HG03097 (cell line): ENCODE data around the gene APOBEC4.

Source experiments
- ATAC-seq: cut with Tn5 transposase; IDR thresholded peaks from one replicate; pipeline ENCODE4 v1.9.1; 2021; ENCODE audit not compliant: unreplicated experiment, low FRiP score

The APOBEC4 gene

DNA sequence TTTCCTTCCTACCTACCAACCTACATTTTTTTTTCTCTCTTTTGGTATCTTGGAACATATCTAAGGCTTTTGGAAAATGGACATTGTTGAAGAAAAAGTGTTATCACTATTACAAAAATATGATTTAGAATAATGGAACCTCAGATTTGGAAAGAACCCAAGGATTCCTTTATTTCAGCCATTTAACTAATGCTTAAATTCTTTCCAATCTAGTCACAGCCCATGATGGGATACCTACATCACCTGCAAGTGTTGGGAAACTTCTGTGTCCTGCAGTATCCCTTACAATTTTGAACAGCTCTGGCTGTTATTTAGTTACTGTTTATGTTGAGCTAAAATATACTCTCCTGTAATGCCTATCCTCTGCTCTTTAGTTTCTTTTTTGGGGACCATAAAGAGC, 22.3 kb upstream of the APOBEC4 start:
- no peak for ATAC-seq

DNA sequence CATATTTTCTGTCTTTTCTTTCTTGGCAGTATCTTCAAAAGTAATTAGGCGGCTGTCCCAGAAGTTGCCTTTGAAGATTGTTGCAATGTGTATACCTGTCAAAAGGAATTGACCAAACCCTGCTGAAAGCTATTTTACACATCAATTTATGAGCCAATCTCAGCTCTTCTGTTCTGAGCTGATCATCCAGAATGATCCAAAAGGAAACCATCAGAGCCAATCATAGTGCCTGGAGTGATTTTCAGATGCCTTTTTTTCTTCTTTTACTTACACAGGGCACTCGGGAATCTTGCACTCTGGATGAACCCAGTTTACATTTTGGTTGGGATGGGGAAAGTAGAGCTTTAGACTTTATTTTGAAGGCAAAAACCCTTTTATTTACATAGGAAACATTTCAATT, 21.8 kb upstream of the APOBEC4 start:
- ATAC-seq: no peak

DNA sequence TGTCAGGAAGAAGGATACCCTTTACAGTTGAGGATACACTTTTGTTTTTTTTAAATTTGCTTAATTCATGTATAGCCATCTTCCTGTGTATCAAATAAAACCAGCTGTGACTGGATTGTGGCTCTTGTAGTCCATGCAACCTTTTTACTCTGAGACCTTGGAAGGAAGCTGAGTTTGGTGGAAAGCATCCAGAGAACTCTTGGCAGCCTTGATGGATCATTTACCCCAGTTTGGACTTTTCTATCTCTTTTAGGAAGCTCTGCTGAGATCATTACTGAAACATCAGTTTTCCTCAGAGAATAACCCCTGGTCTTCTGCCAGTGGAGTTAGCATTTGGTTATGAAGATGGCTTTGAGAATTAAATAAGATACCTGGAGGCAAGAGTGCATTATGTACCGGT, 21.2 kb upstream of the APOBEC4 start:
- no peak for ATAC-seq

DNA sequence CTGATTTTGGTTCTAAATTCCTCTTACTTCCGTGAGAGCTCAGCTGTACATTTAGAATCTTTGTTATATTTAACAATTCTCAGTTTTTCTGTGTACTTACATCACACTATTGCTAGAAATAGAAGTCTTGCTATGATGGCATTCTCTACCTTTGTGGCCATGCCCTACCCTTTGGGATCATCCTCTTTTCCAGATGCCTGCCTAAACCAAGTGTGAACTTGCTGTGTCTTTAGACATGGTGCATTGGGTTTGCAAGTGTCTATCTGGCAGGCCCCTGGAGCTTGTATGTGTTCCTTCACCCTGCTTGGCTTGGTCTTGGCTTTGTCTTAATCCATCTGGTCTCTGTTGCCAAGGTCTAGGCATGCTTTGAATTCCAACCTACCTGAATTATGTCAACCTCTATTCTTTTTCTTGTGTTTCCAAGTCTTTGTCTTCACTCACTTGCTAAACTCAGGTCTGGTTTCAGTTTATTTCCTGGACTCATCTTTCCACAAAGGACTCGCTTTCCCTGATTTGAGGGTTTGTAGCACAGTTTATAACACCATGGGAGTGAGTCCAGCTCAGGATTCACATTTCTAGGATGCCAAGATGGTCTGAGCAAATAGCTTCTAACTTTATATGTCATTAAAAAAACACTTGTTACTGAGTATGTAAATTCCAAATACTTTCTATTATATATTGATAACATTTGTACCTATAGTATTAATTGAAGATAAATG, 20.6 kb upstream of the APOBEC4 start:
- no peak for ATAC-seq

DNA sequence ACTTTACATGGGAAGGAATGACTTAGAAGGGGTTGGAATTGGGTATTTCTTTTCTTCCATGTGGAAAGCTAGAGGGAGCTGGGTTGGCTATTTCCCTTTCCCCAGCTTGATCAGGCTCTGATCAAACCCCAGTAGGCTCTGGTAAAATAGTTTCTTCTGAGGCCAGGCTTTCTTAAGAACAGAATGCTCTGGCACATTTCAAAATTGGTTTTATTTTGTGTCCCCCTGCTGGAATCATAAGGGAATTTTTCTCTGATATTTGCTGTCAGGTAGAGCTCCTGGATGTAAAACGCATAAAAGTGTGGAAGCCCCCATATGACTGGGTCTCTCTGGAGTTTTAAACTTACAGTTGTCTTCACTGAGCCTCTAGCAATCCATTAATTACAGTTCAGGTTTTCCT, 17.1 kb upstream of the APOBEC4 start:
- ATAC-seq: no peak

DNA sequence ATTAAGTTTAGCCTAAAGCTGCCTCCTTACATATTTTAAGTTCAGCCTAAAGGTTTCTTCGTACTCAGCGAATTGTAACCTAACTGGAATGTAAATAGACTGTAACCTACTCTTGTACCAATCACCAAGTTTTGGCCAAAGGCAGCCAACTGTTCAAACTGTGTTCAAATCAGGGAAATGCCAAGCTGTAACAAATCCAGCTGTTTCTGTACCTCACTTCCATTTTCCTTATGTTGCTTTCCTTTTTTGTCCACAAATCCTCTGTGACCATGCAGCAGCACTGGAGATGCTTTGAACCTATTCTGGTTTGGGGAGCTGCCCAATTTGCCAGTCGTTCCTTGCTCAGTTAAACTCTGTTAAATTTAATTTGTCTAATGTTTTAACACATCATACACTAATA, 3.2 kb upstream of the APOBEC4 start:
- no peak for ATAC-seq

DNA sequence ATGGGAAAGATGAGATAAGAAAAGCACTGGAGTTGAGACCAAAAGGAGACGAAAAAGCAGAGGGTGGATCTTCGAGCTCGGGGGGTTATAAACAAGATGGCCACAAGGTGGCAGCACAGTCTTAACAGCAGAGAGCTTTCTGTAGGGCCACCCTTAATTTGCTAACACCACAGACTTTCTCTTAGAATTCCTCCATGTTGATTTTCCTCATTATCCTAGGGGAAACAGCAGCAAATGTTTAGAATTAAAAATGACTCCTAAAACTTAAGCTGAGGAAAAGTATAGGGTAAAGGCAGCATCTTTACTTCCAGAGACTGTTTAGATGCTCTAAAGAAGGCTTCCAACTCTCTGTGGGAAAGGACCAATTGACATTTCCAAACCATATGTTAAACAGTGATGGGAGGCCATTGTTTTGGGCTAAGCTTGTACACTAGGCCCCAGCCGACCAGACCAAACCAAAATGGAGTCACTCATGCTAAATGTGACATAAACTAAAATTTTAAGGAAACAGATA, 2.5 kb upstream of the APOBEC4 start:
- ATAC-seq: peak; percentile 60

DNA sequence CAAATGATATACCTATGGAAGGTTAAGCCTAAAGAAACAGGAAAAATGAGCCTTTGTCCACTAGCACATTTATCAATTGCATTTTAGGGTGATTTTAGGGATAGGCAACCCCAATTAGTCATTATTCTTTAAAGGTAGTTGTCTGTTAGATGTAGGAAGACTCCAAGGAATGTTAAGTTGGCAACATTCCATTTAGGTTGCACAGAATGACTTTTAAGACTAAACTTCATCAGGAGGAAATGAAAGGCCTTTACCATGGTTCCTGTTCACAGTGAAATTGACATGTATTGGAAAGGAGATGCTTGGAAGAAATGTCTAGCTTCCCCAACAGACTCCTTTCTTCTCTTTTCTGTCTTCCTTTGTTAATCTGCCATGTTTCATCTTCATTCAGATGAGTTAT, 1.6 kb upstream of the APOBEC4 start:
- ATAC-seq: no peak

DNA sequence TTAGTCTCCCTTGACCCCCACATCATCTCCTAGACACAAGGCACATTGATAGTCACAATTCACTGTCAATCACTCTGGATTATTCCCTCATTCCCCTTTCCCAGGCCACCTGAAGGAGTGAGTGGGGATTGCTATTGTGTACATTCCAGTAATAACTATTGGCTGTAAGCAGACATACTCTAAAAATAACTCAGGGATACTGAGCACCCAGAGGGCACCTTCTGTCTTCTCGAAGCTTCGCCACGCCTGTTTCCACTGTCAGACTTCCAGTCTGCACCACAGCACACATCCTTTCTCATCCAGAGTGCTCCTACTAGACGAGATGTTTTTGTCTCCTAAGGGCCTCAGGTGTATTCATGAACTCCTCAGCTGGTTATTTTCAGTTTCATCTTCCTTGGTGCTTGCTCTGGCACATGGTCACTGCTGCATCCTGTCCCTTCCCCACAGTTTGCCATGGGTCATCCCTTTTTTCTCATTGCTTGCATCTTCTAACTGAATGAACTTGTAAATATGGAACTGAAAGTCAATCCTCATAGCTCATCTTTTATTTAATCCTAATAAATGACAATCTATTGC, 848 bp upstream of the APOBEC4 start:
- no peak for ATAC-seq

DNA sequence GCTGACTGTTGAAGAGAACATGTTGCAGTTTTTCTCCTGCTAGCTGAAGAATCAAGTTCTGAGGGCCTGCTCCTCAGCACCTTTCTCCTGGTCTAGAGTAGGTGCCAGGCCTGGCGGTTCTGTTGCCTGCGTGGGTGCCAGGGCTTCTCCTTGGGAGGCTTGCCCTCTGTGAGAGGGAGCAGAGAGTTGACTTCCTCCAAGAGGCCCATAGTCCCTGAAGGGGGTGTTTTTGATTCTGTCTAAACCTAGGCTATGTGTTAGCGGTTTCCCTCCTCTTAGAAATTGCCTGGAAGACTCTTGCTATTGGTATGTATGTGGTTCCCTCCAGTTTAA, 312 bp upstream of the APOBEC4 start:
- ATAC-seq: no peak

DNA sequence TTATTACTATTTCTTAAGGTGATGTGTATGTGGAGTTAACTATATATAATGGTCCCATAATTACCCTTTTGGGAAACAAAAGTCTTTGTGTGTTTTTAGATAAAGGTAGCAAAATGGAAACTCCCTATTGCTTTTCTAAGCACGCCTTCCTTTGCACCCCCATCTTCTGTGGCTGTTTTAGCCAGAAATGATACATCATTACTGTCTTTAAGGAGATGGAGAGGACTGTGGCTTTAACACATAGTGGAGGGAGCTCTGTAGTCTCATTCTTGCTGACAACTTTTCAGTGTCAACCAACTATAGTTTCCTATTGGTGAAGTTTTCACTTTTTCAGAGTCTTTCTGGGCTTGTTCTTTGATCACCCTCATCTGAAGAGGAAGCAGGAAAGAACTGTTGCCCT, 1.0 kb downstream of the APOBEC4 start:
- ATAC-seq: no peak

DNA sequence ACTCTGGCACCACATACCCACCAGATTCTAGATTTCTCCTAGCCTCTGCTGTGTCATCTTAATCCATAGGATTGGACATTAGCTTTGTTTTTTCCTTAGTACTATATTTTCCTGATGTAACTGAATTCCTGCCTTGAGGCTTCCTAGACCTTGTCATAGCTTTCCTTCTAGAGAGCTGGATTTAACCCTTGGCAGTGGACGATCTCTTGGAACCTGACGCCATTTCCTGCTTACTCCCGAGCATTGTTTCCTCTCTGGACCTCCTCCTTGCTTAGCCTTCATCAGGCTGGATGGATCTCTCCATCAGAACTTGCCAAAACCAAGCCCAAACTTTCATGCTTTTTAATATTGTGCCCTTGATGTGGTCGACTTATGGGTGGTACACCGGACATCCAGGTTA, 1.5 kb downstream of the APOBEC4 start:
- ATAC-seq: no peak

DNA sequence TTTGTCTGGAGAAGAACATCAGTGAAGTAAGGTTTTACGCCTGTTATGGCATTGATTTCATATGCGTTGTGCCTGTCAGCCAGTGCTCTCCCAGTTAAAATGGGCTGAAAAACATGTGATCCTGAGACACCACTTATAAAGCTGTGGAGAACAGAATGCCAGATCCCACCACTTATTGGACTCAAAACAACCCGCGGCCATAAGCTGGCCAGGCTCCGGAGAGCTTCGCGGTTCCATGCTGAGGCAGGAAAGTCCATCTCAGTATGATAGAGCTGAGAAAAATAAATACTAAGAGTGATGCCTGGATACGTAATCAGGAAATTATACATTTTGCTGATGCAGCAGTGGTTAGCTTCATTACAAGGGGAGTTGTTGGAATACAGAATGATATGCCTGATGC, 5.1 kb downstream of the APOBEC4 start:
- no peak for ATAC-seq

DNA sequence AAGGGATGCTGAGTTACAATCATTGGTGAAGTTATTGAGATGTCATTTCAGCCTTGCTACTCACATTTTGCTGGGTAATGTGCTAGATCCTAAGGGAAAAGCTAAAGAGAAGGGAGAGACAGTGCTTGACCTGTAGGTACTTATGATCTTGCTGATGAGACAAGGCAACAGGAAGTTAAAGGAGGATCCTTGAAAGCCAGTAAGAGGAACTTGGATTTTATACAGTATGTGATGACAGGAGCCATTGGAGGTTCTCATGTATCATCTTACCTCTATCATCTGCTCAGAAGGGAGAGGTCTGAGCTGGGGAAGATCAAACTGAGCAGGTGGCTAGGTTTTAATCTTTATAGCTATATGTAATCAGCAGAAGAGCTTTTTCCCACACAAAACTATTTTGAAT, 6.3 kb downstream of the APOBEC4 start:
- ATAC-seq: no peak

DNA sequence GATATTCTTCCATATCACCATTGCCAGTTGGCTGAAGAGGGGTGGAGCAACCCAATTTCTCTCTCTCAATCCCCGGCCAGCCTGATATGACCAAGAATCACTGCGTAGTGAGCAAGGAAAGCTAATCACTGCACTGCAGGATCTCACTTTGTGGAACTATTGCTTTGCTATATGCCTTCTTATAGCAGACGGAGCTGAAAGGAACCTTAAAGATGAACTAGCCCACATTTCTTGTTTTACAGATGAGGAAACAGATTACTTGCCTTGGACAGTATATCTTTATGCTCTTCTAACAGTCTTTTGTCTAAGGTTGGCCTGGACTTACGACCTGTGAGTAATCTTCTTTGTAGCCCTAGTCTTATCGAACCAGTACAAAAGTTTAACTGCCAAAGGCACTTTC, 7.6 kb downstream of the APOBEC4 start:
- ATAC-seq: no peak

DNA sequence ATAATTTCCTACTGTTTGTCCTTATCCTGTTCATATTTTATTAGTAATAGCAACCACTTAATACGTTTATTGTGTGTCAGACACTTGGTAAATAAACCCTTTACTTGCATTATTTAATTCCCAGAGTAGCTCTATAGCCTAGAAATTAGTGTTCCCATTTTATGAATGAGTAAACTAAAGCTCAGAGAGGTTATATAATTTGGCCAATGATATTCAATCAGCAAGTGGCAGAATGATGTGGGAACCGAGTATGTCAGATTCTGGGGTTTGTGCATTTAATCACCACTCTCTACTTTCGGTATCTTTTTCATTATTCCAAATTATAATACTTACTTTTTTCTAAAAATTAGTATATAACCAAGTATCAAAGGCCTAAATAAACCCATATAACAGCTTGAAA, 10.9 kb downstream of the APOBEC4 start:
- ATAC-seq: no peak

DNA sequence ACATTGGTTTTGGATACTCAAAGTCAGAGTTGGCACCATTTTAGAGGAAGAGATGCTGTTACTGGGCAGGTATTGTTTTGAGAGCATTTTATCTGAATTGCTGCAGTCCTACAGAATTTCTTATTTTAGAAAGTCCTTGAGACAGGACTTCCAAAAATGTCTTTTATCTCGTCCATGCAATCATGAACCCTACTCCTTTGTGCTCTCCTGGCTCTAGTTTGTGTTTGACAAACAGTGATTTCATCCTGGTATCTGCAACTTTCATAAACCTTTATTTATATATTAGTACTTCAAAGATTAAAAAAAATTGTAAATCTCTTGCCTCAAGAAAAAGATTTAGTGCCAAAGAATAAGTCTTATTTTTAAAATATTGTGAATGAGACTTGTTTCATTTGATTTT, 12.9 kb downstream of the APOBEC4 start:
- ATAC-seq: no peak

DNA sequence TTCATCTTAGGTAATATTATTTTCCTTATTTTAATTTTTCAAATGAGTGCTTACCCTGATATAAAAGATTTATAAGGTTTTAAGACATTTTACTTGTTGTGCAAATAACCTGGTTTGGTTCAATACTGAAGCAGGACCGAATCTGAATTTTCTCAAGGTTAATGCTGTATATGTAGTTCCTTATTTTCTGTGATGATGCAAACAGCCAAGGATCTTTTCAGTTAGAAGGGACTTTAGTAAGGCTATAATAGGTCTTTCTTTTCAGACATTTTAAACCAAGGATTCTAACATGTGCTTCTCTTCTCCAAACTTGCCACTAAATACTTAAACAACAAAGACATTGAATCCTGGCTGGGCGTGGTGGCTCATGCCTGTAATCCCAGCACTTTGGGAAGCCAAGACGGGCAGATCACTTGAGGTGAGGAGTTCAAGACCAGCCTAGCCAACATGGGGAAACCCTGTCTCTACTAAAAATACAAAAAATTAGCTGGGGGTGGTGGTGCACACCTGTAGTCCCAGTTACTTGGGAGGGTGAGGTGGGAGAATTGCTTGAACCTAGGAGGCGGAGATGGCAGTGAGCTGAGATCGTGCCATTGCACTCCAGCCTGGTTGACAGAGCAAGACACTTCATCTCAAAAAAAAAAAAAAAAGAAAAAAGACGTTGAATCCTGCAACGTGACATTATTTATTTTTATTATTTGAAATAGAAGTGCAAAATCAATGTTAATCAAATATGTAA, 14.3 kb downstream of the APOBEC4 start:
- ATAC-seq: no peak

DNA sequence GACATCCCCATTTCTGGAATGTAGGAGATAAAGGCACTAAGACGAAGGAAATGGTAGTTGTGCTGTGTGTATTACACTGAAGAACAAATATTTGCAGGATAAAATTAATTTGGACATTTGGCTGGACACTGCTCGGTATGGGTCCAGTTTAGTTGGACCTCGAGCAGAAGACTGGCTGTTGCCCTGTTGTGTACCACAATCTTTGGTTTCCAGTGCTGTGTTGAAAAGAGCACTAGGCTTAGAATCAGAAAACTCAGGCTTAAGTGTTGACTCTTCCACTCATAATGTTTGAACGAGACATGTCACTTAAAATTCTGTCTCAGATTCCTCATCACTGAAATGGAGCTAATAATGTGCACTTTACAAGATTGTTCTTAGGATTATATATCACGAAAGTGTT, 16.3 kb downstream of the APOBEC4 start:
- ATAC-seq: no peak

DNA sequence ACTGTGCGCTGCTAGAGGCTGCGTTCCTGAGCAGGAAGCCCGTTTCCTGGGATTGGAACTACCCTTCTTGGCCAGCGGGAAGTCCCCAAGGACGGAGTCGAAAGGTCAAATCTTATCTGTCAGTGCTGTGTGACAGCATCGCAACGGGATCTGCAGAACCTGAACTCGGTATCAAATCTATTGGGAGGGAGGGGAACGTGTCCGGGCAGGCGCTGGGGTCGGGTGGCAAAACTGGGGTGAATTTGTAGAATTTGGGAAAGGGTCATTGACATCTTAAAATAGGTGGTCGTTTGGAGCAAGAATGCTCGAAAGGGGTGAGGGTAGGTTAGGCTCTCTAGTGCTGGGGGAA, 16.8 kb downstream of the APOBEC4 start:
- ATAC-seq: no peak

DNA sequence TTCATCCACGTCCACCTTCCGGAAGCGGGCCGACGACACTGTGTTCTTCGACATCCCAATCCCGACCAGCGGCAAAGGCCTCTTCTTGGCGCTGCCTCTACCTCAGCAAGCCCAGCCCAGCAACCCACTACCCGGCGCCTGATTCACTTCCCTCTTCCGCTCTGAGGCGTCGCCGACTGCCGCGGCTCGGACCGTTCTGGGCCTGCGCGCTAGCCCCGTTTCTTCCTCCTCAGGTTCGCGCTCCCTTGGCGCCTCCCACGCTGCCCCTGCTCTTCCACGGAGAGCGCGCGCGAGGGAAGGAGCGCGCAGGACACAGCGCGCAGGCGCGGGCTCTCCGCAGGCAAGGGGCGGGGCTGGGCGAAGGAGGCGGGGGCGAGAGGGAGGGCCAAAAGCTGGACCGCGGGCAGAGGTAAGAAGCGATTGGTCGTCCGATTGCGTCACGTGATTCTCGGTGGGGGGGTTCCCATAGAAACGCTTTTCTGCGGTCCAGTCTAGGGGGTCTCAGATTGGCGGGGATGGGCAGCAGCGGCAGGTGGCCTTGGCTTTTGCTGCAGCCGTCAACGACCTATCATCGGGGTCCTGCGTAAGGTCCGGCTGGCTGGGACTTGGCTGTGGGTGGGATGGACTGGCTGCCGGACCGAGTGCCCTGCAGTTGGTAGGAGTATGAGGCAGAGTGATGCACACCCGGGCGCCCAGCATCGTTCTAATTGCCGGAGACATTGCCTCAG, 17.3 kb downstream of the APOBEC4 start, which contains the start of gene ARPC5:
Gene ARPC5 (minus strand): TSS at position 178 of the 728 bp plus-strand sequence. CDS start 124 bp downstream, at position 54.
- ATAC-seq: peak; percentile 87
